ENCODE results near the gene MYRIP. TPM values are rescaled to one million over a fixed set of nuclear protein-coding genes. Genes with fewer than 3 reads are reported as not detected.
A peak's percentile ranks its signal among the peaks of the same experiment; 100 is the strongest.

The MYRIP gene
- total RNA-seq, 4 donors from 2014 or later: 1.6 to 7.1 (median 3.6) TPM

GRCh38 chr3:40120067-40120692, 310.8 kb downstream of the MYRIP start:
- no peak for DNase-seq
- Histone ChIP-seq H3K27me3 (no peaks in the 10 kb centered on the region), H3K9me3 (no peaks in the 10 kb centered on the region), H3K36me3 (no peaks in the 10 kb centered on the region), H3K4me1 (peaks cover 8 to 11% of the 10 kb centered on the region in 2 donors), H3K27ac (peak overlapping the region in 2 of 3 donors; percentile 3 to 43), H3K4me3 (replicated peaks in 1 of 3) (no peak overlapping the region)
- WGBS, 2 donors: 62 to 71% methylated on average over 3 of the region's 3 CpGs
- intact Hi-C loops (cut with DNase I): no loop called here
- TF ChIP-seq CTCF (IDR thresholded peaks at IDR 0.05): no peak
- no peak for TF ChIP-seq POLR2A (IDR thresholded peaks at IDR 0.05)

GRCh38 chr3:40120806-40121205, 311.4 kb downstream of the MYRIP start:
- WGBS, 2 donors: 17 to 24% methylated on average over 3 of the region's 3 CpGs
- H3K27ac ChIP-seq: peak overlapping the region; percentile 3 to 43 (median 6)
- DNase-seq: peak; percentile 60 to 65
- H3K4me1 ChIP-seq: peaks cover 8 to 11% of the 10 kb centered on the region in 2 donors
- no peaks in the 10 kb centered on the region for H3K27me3 ChIP-seq
- H3K9me3 ChIP-seq: no peaks in the 10 kb centered on the region
- no peak for TF ChIP-seq POLR2A (IDR thresholded peaks at IDR 0.05)
- TF ChIP-seq CTCF (IDR thresholded peaks at IDR 0.05): no peak
- H3K36me3 ChIP-seq: no peaks in the 10 kb centered on the region
- intact Hi-C loops (cut with DNase I): no loop called here
- H3K4me3 ChIP-seq (replicated peaks in 1 of 3): no peak overlapping the region

GRCh38 chr3:40124918-40125317, 315.5 kb downstream of the MYRIP start:
- H3K4me3 ChIP-seq (replicated peaks in 1 of 3): no peak overlapping the region
- intact Hi-C loops (cut with DNase I): no loop called here
- no peaks in the 10 kb centered on the region for H3K9me3 ChIP-seq
- no peak overlapping the region for H3K27ac ChIP-seq
- no peaks in the 10 kb centered on the region for H3K36me3 ChIP-seq
- TF ChIP-seq CTCF (IDR thresholded peaks at IDR 0.05): no peak
- no peak for TF ChIP-seq POLR2A (IDR thresholded peaks at IDR 0.05)
- H3K27me3 ChIP-seq: no peaks in the 10 kb centered on the region
- H3K4me1 ChIP-seq: peaks cover 18 to 23% of the 10 kb centered on the region in 2 donors
- no peak for DNase-seq

GRCh38 chr3:40128166-40128565, 318.8 kb downstream of the MYRIP start:
- intact Hi-C loops (cut with DNase I): no loop called here
- no peak overlapping the region for H3K4me3 ChIP-seq (replicated peaks in 1 of 3)
- no peak overlapping the region for H3K27ac ChIP-seq
- no peak for TF ChIP-seq POLR2A (IDR thresholded peaks at IDR 0.05)
- no peak for TF ChIP-seq CTCF (IDR thresholded peaks at IDR 0.05)
- H3K36me3 ChIP-seq: no peaks in the 10 kb centered on the region
- peak; percentile 5 to 9 for DNase-seq
- H3K4me1 ChIP-seq: peaks cover 12 to 13% of the 10 kb centered on the region in 2 donors
- no peaks in the 10 kb centered on the region for H3K9me3 ChIP-seq
- WGBS, 2 donors: 50 to 82% methylated on average over 2 of the region's 2 CpGs
- no peaks in the 10 kb centered on the region for H3K27me3 ChIP-seq

GRCh38 chr3:40129510-40129909, 320.1 kb downstream of the MYRIP start:
- Histone ChIP-seq H3K4me1 (peaks cover 12 to 13% of the 10 kb centered on the region in 2 donors), H3K9me3 (no peaks in the 10 kb centered on the region), H3K4me3 (replicated peaks in 1 of 3) (no peak overlapping the region), H3K36me3 (no peaks in the 10 kb centered on the region), H3K27ac (peak overlapping the region in 1 of 3 donors; percentile 26), H3K27me3 (no peaks in the 10 kb centered on the region)
- no peak for TF ChIP-seq CTCF (IDR thresholded peaks at IDR 0.05)
- TF ChIP-seq POLR2A (IDR thresholded peaks at IDR 0.05): no peak
- WGBS, 2 donors: 55 to 60% methylated on average over 3 of the region's 3 CpGs
- intact Hi-C loops (cut with DNase I): no loop called here
- peak; percentile 13 to 46 for DNase-seq

Data from thyroid gland (tissue), 4 donors.